Activated CD8-positive, alpha-beta memory T cell treated with anti-CD3 and anti-CD28 coated beads, Interleukin-2, amount 50 U/mL, for 4 hours (primary cell): Measurements from ENCODE around the gene WNK2.
A peak's percentile ranks its signal among the peaks of the same experiment; 100 is the strongest.
"Not testable (repeated sequence)": the region's sequence is repeated elsewhere in the genome, so short reads cannot be mapped to it uniquely, and the experiment has no call there.

Source experiments
- DNase-seq: peaks from one replicate; pipeline ENCODE4 v3.0.0-alpha.2; 2020

Gene WNK2

DNA sequence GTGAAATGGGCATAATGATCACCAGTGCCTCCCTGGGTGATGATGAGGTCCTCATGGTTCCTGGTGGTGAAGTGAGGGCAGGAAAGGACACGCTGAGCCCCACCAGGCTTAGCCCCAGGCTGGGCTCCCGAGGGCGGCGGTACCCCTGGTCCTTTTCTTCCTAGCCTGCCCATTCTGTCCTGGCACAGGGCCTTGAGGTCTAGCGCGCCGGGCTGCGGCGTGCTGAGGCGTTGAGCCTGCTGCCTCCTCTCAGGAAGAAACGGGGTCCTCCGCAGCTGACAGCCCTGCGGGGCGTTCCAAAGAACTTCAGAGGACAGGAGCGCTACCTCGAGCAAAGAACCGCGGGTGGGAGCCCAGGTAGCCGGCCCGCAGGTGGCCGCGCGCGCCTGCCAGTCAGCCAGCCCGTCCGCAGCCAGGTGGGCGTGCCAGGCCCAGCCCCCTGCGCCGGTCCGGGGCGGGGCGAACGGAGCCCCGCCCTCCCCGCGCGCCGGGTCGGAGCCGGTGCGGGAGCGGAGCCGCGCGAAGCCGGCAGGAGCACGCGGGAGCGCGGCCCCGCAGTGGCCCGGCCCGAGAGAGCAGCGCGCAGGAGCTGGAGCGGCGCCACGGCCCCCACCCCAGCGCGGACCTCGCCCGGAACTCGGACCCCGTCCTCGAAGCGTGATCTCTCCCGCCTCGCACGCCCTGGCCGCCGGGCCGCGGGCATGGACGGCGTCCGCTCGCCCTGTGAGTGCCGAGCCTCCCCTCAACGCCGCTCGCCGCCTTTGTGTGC, at the start of gene WNK2:
WNK2 (plus strand) TSS at position 477 of the 769 bp plus-strand sequence. CDS start 791 bp downstream, outside the sequence.
- peak; percentile 43 for DNase-seq

DNA sequence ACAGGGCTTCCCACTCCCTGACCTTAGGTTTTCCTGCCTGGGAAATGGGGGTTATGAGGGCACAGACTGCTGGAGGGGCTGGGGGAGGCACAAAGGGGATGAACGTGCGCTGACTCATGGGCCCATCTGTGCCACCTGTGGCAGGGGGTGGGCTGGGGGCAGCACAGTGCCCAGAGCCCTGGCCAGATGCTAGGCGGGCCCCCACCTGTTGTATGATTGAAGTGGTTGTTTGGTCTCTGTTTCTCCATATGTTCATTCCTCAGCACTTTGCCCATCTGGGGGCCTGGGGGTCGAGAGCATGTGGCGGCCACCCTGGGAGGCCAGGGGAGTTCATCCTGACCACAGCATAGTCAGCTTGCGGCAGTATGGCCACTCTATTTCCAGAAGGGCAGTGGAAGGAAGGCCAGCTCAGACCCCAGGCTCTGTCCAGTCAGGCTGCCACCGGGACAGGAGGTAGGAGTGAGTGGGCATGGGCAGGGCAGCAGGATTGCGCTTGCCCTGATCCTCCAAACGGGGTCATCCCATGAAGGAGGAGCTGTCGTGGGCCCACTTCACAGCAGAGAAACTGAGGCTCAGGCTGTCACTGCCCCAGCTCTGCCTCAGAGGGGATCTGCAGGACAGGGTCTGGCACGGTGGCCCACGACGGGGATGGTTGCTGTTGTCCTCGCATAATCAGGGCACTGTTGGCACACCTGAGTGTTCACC, 49.0 kb upstream of the WNK2 start:
- DNase-seq = no peak

DNA sequence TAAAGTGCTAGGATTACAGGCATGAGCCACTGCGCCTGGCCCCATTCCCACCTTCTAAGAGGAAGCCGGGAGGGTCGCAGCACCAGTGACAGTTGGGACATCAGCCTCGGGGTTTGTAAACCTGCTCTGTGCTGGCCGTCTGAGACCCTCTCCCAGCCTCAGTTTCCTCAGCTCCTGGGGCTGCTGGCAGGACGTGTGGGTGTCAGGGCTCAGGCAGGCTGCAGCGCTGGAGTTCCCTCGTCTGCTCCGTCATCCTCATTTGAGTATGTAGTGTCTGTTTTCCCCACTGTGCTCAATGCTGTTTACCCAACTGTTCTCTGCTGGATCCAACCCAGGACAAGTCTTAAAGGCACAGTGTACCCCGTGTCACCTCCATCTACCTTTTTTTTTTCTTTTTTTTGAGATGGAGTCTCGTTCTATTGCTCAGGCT, 47.9 kb upstream of the WNK2 start:
- no peak for DNase-seq

DNA sequence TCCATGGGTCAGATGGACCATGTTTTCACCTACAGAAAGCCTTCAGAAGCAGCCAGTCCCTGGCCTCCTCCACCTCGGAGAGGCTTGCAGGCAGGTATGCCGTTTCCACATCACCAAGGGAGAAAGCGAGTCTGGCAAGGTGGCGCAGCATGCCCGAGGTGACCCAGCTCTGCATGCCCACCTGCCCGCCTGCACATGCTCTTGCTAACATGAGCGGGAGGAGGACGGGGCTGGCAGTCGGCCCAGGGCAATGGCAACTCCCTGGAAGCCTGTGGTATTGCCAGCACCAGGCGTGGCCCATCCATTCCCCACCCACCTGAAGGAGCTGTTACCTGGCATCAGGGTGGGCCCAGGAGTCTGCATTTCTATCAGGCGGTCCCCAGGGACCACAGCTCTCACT, 46.6 kb upstream of the WNK2 start:
- no peak for DNase-seq

DNA sequence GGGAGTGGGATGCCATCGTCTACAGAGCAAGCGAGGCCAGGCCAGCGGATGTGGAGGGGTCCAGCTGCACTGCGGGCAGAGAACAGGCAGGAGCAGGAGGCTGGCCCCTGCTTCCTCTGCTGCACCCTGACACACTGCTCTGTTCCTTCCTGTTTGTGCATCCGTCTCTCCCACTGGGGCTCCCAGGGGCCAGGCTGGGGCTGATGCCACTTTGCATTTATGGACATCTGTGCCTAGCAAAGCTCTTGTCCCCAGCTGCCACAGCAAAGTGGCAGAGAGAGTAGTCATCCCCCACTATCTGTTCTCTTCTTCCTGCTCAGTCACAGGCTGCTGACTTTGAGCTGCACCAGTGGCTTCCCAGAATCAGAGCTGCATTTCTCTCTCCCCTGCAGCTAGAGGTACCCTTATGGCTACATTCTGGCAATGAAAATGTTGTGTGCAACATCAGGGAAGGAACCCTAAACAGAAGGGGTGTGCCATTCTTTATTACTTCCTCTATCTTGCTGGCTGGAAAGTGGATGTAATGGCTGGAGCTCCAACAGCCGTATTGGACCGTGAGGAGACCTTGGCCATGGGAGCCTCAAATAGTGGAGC, 45.7 kb upstream of the WNK2 start:
- no peak for DNase-seq

DNA sequence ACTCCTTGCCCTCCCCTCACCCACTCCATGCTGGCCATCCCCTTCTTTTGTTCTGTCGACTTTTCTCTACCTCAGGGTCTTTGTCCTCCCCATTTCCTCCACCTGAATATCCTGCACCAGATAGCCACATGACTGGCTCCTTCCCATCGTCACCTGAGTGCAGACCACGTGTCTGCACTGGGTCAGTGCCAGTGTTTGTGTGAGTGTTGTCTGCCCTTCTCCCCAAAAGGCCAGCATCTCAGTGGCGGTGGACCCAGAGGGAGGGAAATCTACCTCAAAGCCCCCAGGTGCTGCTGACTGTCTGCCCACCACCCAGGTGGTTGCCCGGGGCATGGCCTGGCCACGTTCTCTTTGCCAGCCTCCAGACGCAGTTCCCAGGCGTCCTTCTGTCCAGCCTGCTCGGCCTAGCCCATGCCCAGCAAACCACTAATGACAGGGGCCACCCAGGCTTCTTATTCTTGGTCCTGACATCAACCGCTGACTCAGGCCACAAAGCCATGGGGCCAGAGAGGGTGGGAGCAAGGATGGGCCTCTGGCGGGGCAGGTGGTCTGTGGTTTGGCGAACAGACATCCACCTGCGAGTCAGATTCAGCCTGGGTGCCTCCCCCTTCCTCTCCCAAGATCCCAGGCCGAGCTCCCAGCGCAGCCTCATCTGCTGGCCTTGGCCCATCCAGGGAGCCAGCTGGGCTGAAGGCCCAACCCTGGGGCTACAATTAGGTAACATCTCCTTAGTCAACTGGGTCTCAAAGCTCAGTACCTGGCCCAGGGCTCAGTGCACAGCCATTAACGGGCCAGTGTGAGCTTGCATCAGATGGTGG, 44.4 kb upstream of the WNK2 start:
- DNase-seq = no peak

DNA sequence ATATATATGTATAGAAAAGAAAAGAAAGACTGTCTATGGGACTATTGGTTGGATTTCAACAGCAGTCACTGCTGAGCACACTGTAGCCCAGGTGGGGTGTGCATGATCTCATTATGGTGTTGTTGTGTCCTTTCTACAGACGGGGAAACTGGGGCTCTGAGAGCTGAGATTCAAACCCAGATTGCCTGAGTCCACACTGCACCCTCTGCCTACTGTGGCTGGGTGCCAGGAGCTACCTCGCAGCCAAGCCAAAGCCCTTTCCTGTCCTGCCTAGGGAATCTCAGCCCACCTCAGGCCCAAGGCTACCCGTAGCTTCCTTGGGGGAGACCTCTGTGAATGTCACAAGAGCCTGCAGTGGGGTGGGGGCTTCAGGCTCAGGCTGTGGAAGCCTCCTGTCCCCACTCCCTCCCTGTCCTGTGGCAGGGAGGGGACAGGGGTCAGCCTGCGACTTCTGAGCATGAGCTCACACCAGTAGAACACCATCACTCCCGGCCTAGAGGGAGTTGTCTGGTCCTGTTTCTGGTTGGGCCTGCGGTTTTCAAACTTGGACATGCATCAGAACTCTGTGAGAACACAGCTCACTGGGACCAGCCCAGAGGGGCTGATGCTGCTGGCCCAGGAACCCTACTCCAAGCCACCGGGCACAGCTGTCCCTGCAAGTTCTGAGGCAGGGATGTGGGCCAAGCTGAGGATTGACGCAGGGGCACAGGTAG, 42.0 kb upstream of the WNK2 start:
- no peak for DNase-seq

DNA sequence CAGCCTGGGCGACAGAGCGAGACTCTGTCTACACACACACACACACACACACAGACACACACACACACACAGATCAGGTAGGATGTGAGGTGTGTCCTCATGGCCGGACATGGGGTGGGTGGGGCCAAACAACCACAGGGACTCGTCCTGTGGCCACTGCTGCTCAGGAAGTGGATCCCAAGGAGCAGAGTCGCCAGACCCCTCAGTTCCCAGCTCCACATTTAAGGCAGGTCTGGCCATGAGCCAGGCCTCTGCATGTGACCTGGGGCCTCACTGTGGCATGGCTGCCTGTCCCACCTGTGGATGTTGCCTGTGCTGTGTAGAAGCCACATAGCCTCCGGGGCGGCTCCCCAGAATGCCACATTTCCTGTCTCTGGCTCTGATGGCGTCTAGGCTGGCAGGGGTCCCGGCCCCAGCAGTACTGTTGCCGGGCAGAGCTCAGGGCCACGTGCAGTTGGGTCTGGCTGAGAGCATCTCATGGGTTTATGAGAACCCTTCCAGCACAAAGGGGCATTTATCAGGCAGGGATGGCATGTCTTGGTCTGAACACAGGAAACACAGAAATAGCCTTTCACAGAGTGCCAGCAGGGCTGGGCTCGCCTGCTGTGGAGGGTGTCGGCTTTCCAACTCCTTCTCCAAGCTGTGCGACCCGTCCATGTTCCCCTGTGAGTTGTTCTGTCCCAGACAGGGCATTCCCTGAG, 40.0 kb upstream of the WNK2 start:
- DNase-seq = peak; percentile 44

DNA sequence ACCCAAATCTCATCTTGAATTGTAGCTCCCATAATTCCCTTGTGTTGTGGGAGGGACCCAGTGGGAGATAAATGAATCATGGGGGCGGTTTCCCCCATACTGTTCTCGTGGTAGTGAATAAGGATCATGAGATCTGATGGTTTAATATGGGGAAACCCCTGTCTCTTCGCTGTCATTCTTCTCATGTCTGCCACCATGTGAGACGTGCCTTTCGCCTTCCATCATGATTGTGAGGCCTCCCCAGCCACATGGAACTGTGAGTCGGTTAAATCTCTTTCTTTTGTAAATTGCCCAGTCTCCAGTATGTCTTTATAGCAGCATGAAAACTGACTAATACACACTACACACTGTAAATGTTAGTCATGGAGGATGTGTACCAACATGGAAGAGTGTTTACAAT, 37.2 kb upstream of the WNK2 start:
- DNase-seq = not testable (repeated sequence)

DNA sequence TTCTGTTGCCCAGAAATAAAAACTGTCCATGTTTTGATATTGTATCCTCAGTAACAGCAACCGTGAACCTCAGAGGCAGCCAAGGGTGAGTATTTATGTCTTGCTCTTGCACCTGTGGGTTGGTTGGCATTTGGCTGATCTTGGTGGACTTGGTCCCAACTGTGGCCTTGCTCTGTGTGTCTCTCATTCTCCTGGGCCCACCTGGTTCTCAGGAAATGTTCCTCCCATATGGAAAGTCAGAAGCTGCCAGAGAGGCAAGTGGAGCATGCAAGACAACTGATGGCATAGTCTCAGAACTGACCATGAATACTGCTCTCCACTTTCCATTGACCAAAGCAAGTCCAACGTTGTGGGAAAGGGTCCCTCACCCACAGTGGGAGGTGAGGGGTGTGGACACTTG, 36.3 kb upstream of the WNK2 start:
- DNase-seq = no peak

DNA sequence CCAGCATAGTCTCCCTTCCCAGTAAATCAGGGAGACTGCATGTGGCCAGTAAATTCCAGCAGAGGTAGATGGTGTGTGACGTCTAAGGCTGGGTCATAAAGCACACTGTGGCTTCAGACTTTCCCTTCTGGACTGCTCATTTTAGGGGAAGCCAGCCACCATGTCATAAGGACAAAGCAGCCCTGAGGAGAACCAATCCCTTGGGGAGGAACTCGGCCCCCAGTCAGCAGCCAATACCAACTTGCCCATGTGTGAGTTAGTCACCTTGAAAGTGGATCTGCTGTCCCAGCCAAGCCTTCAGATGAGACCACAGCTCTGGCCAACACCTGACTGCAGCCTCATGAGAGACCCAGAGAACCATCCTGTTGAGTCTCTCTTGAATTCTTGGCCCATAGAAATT, 35.2 kb upstream of the WNK2 start:
- no peak for DNase-seq

DNA sequence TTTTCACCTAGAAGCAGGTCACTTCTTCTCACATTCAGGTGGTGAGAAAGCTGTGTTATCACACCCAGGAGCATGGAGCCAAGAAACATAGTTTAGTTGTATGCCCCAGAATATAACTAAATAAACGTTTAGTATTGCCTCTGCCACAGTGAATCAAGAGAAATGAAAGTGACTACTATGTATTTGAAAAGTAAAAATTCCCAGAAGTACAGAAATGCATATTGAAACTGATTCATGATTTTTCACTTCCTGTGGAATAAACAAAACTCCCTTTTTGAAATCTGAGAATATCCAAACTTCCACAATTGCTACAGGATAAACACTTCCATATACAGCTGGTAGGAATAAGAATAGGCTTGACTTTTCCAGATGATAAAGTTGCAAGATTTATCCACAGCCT, 34.6 kb upstream of the WNK2 start:
- no peak for DNase-seq

DNA sequence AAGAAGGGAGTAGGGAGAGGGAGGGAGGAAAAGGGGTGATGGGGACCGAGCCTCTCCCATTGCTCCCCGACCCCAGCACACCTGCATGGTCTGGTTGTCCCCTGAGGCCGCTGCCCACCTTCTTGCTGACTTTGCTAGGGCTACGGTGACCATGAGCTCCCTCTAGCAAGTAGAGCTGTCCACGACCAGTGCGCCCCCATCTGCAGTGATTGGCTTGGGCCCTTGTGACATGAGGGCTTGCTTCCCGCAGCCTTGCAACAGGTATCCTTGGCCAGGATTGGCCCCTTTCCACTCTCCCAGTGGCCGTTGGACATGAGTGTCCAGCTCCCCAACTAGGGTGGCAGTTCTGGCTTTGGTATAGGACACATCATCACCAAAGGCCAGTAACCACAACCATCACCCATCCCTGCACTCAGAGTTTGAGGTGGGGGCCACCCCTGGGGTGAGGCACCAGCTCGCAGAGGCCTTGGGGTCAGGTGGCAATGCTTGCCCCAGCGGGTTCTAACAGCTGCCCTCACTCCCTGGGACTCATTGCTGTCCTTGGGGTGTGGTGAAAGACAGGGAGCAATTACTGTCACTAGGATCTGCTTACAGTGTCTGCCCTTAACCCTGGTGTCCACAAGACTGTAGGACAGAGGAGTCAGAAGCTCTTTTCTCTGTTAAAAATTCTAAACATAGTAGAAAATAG, 32.7 kb upstream of the WNK2 start:
- DNase-seq = no peak

DNA sequence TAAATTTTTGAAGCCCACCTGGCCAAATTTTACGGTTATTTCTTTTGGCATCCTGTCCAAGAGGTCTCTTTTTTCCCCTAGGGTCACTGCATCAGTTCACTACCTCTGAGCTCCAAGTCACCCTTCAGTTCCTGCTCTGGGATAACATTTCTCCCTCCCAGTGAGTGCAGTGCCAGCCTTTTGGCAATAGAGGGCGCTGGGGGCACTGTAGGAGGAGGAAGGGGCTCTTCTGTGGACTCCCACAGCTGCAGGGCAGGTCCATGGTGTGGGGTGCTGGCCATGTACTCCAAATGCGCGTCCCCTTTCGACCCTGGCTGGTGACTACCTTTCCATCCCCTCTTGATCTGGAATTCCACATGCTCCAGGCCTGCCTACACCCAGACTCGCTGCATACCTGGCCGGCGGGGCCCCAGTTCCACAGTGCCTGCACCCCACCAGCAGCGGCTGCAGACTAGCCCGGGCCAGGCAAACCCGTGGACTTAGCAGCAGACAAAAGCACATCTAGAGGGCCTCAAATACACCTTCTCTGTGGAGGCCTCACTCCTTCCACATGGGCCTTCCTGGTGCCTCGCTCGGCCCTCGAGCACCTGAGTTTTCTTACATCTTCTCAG, 29.5 kb upstream of the WNK2 start:
- DNase-seq = no peak

DNA sequence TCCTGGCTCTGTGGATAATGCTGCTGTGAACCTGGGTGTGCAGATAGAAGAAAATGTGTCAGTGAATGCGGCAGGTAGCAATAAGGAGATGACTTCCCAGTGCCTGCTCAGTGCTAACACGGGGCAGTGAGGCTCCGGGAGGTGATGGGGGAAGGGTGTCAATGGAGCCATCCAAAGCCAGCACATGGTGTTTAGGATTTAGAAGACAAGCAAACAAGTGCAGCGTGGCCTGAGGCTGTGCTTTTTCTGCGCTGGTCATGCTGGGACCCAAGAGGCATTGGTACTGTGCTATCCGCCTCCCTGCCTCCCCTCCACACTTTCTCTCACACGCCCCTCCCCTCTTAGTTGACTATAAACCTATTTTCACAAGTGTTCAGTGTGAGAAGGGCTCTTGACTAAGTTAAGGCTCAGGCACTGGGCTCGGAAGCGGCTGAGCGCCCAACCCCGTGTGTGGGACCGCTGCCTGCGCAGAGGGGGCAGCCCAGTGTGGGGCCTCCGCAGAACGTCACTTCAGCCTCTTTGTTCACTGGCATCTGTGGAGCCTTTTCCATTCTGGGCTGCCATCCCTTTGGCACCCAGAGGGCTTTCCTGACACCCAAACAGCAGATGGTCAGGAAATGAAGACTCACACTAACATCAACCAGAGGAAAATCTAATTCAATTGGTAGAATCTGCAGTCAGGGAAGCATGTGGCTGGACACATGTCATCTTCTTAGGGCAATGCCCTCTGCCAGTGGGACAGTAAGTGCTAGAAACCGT, 28.0 kb upstream of the WNK2 start:
- no peak for DNase-seq

DNA sequence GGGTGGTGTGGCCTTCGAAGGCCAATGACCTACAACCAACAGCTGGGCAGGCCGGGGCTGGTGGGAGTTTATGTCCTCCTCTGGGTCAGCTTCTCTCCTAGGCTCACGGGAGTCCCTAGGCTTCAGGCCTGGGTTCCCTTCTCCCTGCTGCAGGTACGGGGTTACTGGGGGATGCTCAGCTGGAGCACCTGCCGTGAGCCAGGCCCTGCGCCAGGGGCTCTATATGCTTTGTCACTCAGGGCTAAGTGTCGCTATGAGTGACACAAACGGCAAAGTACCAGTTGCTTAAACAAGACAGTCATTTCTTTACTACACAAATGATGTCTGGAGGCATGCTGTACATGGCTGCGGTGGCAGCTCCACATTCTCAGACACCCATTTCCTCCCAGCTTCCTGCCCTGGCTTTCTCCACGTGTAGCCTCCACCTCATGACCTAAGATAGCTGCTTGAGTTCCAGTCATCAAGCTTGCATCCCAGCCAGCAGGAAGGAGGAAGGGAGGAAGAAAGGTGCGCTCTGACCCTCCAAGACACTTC, 27.4 kb upstream of the WNK2 start:
- DNase-seq = no peak

DNA sequence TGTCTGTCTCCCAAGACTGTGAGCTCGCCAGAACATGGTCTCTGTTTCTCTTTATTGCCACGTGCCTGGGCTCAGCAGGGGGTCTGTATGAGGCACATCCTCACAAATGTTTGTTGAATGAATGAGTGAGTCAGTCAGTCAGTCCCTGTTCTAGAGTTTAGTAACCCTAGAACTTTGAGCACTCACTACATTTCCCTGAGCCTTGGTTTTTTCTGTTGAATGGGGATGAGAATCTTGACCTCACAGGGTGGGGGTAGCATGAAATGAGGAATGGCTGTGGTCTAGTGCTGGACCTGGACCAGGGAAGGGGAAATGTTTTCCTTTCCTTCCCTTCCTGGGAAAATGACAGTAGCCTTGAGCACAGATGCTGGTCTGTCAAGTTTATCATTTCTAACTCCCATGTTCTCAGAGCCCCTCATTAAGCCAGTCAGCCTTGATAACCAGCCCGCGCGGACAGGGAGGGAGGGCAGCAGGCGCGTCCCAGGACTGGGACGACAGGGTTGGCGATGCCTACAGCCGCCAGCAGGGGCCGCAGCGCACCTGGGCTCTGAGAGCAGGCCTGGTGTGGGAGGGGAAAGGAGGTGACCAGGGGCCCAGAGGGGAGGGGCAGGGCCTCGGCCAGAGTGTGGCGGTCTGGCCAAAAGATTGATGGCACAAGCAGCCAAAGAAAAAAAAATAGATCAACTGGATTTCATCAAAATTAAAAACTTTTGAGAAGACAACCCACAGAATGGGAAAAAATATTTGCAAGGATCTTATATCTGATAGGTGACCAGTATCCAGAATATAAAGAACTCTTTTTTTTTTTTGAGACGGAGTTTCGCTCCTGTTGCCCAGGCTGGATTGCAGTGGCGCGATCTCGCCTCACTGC, 24.1 kb upstream of the WNK2 start:
- DNase-seq = peak; percentile 72

DNA sequence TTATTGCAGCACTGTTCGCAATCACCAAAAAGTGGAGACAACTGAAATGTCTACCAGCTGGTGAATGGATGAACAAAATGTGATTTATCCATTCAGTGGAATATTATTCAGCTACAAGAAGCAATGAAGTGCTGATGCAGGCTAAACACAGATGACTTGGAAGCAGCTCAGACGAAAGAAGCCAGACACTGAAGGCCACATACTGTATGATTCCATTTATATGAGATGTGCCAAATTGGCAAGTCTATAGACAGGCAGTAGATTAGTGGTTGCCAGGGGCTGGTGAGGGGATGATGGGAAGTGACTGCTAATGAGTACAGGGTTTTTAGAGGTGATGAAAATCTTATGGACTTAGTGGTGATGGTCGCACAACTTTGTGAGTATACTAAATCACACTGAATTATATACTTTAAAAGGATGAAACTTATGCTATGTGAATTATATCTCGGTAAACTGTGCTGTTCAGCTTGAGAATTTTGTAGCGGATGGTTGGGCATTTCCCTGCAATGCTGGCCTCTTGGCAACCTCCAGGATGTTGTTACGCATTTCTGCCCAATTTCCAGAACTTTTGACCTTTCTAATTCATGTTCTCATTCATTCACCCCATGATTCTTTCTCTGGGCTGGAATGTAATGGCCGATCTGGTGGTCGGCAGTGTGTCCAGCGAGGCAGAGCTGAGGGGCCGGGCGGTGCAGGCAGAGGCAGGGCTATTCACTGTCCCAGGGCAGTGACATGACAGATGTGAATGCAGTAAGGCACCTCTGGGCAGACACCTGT, 22.0 kb upstream of the WNK2 start:
- no peak for DNase-seq
